HG03575 (cell line): ENCODE data around the gene ANKRD13D.

Source experiments
- ATAC-seq: cut with Tn5 transposase; IDR thresholded peaks from one replicate; pipeline ENCODE4 v1.9.1; 2021; ENCODE audit not compliant: unreplicated experiment, insufficient number of reproducible peaks, low FRiP score; ENCODE audit errors: extremely low read depth

The ANKRD13D gene

GRCh38 chr11:67271541-67272284, 17.4 kb upstream of the ANKRD13D start:
- ATAC-seq, result no peak

GRCh38 chr11:67272327-67273259, 16.5 kb upstream of the ANKRD13D start:
- no peak for ATAC-seq

- no peak for ATAC-seq
Measured at GRCh38 chr11:67273260-67273990, 15.7 kb upstream of the ANKRD13D start.

- no peak for ATAC-seq
Measured at GRCh38 chr11:67274768-67275605, 14.1 kb upstream of the ANKRD13D start.

GRCh38 chr11:67275606-67276409, 13.3 kb upstream of the ANKRD13D start:
- no peak for ATAC-seq

GRCh38 chr11:67276781-67277230, 12.3 kb upstream of the ANKRD13D start:
- ATAC-seq, result no peak

- no peak for ATAC-seq
Measured at GRCh38 chr11:67277231-67277961, 11.7 kb upstream of the ANKRD13D start.

GRCh38 chr11:67278135-67278938, 10.8 kb upstream of the ANKRD13D start:
- ATAC-seq, result no peak

- ATAC-seq, result no peak
Measured at GRCh38 chr11:67278939-67279588, 10.0 kb upstream of the ANKRD13D start.

GRCh38 chr11:67279589-67280340, 9.3 kb upstream of the ANKRD13D start:
- ATAC-seq, result no peak

- no peak for ATAC-seq
Measured at GRCh38 chr11:67280341-67280787, 8.7 kb upstream of the ANKRD13D start.

- ATAC-seq, result no peak
Measured at GRCh38 chr11:67280788-67281551, 8.1 kb upstream of the ANKRD13D start.

GRCh38 chr11:67281552-67282150, 7.5 kb upstream of the ANKRD13D start:
- no peak for ATAC-seq

- ATAC-seq, result no peak
Measured at GRCh38 chr11:67282155-67282875, 6.8 kb upstream of the ANKRD13D start.
